Measurements from ENCODE around the gene MTFP1.

GRCh38 chr22:30405731-30406130, 19.8 kb upstream of the MTFP1 start:
- TF ChIP-seq CTCF (IDR thresholded peaks at IDR 0.05) (no peak), POLR2A (IDR thresholded peaks at IDR 0.05) (no peak)
